MM.1S (cell line): ENCODE results near the gene MAPK12.

Experiments used
- CTCF ChIP-seq: fragments of 300-600 bp; sonication (generic); IDR thresholded peaks from 2 replicates; pipeline ENCODE4 v1.5.1; 2016; ENCODE audit warnings: antibody characterized with exemption, low read length, mixed read lengths
- EZH2 ChIP-seq: fragments of 300-600 bp; sonication (generic); optimal IDR thresholded peaks from 2 replicates; pipeline ENCODE3; 2017; ENCODE audit warnings: low read depth, mild to moderate bottlenecking, antibody characterized with exemption, low read length, mixed read lengths
- EZH2phosphoT487 ChIP-seq: fragments of 300-600 bp; sonication (generic); IDR thresholded peaks from 2 replicates; pipeline ENCODE4 v1.6.1; 2018; ENCODE audit warnings: antibody characterized with exemption, low read length

GRCh38 chr22:50257451-50258360 lies 3.8 kb downstream of the MAPK12 start:
- TF ChIP-seq CTCF = no peak
- TF ChIP-seq EZH2 = no peak
- TF ChIP-seq EZH2phosphoT487 = no peak
